Measurements from ENCODE around the gene HSFX4.

- TF ChIP-seq POLR2A (IDR thresholded peaks at IDR 0.05; ENCODE audit: low read length), result no peak
- TF ChIP-seq PBX3 (IDR thresholded peaks at IDR 0.05), result no peak
- no peak for TF ChIP-seq CTCF (IDR thresholded peaks at IDR 0.05)
- TF ChIP-seq JUNB (IDR thresholded peaks at IDR 0.05), result no peak
- no peak for TF ChIP-seq CHD4 (IDR thresholded peaks at IDR 0.05; ENCODE audit: borderline replicate concordance)
Observed at GRCh38 chrX:149898554-149898953, 30.8 kb upstream of the HSFX4 start.
